GM19328 (cell line): ENCODE results near the gene AVPI1.
"Not testable (repeated sequence)": the region's sequence is repeated elsewhere in the genome, so short reads cannot be mapped to it uniquely, and the experiment has no call there.

Experiments used
- ATAC-seq: cut with Tn5 transposase; IDR thresholded peaks from one replicate; pipeline ENCODE4 v1.9.1; 2021; ENCODE audit warnings: mild to moderate bottlenecking, moderate library complexity; ENCODE audit not compliant: unreplicated experiment

Gene AVPI1

DNA sequence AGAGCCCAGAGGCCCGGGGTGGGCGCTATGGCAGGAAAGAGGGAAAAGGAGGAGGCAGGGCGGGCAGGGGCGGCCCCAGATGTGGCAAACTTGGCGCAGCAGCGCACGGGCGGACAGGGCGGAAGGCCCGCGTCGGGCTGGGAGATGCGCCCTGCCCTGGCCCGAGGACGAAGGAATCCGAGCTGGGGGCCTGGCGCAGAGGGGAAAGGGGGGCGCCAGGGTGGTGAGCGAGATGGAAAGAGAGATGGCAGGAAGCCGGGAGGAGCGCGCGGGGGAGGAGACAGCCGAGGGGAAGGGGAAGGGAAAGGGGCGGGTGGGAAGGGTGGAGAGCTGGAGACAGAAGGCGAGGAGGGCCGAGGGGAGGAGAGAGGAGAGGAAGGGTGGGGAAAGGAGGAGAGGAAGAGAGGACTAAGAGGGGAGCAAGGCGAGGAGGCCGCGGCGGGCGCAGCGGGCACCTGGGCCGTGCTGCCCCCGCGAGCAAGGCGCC, 26.3 kb upstream of the AVPI1 start, which contains the start of gene MARVELD1:
Gene MARVELD1, plus strand, starts transcription at position 392 of the 487 bp plus-strand sequence. CDS start 147 bp downstream, outside the sequence.
- peak; percentile 28 for ATAC-seq

DNA sequence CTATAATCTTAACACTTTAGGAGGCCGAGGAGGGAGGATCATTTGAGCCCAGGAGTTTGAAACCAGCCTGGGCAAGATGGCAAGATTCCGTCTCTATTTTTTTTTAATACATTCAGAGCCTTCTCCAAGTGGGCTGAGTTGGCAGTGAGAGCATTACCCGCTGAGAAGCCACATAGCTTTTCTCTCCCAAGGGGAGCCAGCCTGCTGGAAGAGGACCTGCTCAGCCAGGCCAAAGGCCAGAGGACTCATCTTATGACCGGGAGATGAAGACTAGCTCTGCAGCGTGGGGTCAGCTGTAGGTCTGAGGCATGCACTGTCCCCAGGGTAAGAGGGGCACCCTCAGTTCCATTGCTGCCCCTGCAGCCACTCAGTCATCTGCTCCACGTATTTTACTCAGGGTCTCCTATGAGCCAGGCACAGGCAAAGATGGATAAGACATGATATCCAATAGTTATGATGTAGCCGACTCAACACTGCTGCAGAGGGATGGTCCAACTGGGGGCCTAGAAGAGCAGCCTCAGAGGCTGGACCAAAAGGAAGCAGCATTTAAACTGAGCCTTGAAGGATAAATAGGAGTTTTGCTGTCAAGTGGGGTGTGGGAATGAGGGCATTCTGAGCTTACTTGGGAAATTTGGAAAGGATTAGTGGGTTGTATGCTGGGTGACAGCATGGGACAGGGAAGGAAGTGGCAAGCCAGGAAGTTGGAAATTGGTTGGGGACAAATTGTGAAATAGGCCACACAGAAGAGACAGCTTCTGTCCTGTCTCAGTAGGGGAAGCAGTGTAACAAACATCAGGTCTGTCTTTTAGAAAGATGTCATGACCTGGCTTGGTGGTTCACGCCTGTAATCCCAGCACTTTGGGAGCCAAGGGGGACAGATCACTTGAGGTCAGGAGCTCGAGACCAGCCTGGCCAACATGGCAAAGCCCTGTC, 24.9 kb upstream of the AVPI1 start:
- ATAC-seq = no peak

DNA sequence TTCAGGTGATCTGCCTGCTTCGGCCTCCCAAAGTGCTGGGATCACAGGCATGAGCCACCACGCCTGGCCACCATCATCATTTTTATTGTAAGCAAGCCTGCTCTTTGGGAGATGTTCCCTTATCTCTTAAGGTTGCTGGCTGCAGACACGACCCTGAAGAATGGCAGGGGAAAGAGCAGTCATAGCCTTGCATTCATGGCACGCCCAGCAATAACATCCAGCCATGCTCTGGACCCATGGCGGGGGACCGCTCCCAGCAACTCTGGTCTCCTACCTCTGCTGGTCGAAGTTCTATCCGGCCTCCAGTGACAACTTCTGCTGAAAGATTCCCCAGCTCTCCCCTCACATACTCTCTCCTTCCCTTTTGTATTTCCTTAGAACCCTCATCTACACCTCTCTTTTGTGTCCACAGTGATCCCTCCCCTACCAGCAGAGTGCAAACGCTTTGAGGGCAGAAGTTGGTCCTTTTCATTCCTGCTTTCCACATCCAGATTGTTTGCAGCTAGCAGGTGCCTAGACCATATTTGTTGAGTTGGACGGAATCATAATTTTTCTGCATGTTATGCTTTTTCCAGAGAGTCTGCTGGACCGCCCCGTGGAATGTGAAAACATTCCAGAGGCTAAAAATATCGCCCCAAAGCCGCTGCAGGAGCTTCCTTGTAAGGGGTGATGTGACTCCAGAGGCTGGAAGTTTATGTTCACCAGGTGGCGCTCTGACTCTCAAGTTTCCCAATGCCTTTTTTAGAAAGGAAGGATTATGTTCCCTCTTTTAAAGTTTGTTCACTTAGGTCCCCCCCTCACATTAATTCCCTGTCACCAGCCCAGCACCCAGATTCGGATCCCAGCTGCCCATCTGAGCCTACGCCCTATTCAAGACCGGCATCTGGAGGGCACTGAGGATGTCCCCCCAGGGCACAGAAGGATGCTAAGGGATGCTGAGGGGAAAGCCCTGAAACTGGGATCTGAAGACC, 22.2 kb upstream of the AVPI1 start:
- no peak for ATAC-seq

DNA sequence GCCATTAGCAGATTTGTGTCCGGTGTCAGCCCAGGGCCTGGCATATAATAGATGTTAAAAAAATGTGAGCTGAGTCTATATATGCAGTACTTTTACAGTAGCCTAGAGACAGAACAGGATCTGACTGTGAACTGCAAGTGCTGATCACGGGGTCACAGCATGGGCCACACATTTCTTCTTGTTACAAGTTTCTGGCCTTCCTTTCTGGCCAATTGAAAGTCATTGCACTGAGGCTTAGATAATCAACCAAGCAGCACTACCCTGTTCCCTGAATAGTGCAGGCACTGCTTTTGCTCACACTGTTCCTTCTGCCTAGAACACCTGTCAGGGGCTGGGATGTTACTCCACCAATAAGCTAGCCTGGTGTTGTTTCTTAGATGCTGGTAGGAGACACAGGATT, 21.1 kb upstream of the AVPI1 start:
- ATAC-seq = no peak

DNA sequence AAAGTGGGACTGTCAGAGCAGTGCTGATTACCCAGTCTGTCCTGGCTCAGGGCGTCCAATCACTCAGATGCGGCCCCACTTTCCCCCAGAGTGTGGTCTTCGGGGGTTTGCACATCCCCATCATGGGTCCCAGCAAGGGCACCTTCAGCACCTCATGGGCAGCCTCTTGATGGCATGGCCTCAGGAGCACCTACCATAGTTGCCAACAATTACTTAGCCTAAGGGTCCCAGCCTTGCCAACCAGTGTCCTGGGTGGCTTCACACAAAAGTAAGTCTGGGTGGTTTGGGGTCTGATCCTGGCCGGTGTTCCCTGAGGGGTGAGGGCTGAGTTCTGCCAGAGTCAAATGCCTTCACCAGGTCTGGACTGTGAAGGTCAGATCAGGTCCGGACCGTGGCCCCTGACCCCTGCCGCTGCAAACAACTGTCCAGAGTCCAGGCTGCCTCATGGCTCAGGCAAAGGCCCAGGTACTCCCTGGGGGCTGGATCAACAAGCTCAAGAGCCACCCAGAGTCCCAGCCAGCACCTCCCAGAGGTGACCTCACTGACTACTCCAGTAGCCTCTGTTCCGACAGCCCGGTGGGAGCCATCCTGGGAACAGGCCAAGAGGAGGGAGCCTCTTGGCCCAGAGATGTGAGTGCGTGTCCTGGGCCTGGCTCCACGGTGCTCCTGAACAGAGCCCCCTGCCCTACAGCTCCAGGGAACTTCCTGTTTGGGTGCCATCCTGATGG, 20.3 kb upstream of the AVPI1 start:
- no peak for ATAC-seq

DNA sequence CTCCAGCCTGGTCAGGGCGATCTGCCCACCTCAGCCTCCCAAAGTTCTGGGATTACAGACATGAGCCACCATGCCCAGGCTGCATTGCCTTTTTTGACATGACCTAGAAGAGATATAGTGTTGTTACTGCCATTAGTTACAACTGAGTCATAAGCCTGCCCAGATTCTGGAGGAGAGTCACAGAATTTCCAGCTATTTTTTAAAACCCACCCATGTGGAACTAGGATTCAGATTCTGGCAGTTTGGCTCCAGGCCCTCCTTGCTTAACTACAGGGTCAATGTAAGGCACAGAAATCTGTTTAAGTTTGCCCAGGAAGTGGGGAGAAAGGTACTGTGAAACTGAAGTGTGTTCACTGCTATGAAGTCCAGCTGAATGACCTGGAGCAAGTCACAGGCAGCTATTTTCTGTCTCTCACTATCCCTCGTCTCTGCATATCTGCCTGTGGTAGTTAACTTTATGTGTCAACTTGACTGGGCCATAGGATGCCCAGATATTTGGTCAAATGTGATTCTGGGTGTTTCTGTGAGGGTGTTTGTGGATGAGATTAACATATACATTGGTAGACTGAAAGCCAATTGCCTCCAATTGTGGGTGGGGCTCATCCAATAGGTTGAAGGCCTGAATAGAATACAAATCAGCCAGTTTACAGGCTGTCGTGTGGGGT, 18.1 kb upstream of the AVPI1 start:
- ATAC-seq = no peak

DNA sequence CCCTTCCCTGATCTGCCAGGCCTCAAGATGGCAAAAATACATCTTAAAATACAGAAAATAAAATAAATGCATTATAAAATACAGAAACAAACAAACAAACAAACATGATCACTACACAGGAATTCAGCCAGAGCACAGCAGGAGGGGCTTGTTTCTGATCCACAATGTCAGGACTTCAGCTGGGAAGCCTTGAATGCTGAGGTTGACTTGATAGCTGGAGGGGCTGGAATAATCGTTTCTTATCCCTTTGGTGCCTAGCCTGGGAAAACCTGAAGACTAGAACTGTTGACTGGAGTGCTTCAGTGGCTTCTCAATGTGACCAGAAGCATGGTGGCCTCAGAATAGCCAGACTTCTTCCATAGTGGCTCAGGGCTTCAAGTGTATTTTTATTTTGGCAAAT, 17.3 kb upstream of the AVPI1 start:
- ATAC-seq = no peak

DNA sequence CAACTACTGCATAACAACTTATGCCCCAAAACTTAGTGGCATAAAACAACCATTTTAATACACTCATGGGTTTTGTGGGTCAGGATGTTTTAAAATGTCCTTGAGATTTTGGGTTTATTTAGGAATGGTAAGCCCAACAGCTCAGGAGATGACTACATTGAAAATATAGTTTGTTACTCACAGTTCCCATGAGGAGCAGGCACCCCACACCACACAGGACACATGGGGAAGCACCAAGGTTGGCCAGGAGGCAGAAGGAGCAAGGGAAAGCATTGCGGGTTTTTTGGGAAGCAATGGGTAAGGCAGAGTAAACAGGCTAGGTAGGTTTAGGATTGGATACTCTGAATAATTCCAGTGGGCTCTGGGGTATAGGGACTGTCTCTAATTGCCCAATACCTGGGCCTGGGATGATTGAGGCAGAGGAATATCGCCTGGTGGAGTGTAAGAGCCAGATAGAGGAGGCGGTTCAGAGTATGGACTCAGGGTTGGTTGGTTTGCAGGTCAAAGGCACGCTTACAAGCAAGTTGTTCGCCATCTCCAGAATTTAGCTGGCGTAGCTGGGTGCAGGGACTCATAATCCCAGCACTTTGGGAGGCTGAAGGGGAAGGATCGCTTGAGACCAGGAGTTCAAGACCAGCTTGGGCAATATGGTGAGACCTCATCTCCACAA, 16.5 kb upstream of the AVPI1 start:
- no peak for ATAC-seq

DNA sequence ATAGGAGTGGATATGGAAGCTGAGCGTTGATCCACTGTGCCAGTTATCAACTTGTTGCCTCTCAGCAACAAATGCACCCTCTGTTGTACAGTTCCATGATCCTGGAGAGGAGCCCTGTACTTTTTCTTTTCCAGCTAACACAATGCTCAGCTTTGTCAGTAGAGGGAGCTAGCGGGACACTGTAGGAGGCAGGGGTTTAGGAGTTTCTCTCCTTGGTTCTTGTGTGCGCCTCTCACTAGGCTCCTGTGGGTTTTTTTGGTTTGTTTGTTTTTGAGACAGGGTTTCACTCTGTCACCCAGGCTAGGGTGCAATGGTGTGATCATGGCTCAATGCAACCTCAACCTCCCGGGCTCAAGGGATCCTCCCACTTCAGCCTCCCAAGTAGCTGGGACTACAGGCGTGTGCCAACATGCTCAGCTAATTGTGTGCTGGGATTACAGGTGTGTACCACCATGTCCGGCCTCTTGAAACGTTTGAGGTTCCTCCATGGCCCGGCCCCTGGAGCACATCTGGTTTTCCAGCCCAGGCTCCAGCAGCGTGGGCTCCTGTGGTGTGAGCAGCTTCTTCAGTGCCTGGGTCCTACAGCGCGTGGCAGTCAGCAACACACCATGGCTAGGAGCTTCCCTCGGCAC, 14.5 kb upstream of the AVPI1 start:
- ATAC-seq = no peak

DNA sequence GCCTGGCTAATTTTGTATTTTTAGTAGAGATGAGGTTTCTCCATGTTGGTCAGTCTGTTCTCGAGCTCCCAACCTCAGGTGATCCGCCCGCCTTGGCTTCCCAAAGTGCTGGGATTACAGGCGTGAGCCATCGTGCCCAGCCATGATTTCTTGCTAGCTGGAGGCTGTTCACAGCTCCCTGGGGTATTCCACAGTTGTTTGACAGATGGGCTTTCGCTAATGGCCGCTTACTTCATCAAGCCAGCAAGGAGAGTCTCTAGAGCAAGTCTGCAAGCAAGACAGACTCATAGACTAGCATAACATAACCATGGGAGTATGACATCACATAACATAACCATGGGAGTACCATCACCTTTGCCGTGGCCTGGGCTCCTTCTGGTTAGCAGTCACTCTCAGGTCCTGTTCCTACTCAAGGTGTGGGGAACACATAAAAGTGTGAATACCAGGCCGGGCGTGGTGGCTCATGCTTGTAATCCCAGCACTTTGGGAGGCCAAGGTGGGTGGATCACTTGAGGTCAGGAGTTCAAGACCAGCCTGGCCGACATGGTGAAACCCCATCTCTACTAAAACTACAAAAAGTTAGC, 11.1 kb upstream of the AVPI1 start:
- ATAC-seq = not testable (repeated sequence)

DNA sequence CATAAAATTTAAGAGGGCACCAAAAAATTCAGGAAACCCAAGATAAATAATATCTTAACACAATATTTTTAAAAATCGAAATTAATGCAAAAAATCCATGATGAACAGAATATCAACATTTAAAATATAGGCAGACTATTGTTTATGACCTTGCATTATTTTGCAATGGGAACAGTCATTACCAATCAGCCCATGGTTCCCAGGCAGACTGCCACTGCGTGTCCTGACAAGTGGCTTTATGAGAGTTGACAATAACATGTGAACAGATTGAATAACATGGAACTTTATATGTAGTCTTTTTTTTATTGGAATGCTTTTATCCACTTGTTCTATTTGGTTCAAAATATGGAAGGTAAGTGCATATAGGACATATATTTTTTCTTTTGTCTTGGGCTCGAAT, 3.1 kb upstream of the AVPI1 start:
- ATAC-seq = no peak

DNA sequence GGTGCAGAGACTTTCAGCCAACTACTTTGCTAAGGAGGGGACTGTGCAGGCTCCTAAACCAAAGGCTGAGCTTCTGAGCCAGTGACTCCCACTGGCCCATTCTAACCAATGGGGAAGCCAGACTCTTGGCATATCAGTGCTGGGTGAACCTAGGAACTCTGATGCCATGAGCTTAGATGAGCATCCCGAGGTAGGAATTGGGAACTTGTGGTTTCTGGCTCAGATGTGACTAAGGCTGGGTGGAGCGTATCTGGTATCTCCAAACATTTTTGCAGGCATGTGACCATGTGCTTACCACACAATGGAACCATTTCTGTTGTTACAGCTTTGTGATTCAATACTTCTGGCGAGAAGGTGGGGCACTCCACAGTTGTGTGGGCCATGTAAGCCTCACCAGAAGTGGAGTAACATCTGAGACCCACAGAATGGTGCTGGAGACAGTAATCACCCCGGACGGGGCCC, 2.5 kb upstream of the AVPI1 start:
- no peak for ATAC-seq

DNA sequence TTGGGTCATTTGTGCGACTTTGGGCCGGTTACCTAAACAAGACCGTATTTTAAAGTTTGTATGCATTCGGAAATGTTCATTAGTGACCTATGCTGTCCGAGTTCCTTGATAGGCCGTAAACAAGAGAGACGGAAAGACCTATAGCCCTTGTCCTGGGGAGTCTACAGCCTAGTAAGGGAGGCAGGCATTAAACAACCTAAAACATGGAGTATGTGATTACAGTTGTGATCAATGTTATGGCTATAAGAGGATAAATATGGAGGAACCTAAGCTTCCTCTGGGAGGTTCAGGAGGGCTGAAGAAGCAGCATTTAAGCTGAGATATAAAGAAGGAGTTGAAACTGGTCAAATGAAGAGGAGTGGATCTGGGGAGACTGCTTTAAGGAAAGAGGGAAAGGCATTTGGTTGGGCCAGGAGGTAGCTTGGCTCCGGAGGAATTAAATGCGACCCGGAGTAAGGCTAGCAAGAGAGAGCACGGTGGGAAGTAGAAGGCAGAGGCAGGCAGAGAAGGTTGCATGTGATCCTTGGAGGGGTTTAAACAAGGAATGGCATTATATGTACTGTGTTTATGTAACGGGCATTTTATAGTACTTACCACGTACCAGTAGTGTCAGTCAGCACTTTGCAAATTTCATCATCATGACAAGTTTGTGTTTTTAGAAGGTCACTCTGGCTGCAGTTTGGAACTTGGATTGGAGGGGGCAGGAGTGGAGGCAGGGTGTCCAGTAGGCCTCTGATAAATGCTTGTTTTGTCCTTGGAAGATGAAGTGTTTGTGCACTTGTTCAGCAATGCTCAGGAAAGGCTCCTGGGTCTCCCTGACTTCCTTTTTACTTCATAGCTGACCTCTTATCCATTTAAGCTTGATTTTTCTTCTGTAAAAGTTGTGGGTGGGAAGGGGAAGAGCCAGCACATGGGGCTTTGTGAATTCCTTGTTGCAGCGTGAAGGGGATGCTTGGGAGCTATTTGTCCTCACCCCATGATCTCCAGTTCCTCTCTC, 1.0 kb upstream of the AVPI1 start:
- no peak for ATAC-seq

DNA sequence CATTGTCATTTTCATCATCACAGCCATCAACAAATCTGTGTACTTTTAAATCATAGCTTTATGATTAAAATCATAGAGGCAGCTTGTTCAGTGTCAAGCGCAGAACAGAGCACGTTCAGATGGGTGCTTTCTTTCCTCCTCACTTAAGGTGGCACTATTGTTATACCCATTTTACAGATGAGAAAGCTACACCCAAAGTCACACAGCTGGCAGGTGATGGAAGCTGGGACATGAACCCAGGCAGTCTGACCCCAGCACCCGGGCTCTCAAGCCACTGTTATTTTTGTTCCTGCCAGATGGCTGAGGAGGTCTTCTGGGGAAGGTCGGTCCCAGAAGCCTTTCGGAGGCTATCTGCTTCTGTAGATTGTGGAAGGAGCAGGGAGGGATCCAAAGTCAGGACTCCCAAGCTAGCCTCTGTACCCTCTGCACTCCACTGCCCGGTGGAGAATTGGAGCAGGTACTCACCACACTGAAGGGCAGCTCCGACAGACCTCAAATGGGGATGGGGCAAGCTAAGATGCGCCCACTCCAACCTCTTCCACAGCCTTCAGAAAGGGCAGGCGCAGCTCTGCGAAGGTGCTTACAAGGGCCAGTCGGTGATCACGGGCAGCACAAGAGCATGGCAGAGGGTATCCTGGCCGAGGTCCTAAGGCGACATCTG, 610 bp downstream of the AVPI1 start:
- ATAC-seq = no peak

DNA sequence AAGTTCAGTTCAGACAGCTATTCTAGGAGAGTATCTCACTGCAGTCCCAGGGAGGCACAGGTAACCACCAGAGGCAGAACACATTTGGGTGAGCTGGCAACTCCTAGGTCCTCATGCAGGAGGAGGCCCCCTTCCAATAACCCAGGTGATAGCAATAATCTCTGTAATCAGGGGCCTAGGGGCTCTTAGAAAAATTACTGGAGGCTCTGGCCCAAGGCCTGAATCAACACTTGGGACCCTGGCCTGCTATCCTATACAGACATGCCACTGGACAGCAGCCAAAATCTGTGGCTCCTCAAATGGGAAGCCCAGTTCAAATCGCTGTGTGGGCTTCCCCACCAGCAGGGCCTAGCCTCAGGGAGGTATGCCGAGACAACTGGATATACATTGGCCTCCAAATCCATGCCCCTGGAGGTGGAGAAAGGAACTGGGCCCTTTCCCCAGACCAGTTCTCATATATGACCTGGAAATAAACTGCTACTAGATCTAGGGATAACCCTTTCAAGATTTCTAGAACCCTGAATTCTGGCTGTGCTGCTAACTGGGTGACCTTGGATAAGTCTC, 1.6 kb downstream of the AVPI1 start:
- ATAC-seq = no peak

DNA sequence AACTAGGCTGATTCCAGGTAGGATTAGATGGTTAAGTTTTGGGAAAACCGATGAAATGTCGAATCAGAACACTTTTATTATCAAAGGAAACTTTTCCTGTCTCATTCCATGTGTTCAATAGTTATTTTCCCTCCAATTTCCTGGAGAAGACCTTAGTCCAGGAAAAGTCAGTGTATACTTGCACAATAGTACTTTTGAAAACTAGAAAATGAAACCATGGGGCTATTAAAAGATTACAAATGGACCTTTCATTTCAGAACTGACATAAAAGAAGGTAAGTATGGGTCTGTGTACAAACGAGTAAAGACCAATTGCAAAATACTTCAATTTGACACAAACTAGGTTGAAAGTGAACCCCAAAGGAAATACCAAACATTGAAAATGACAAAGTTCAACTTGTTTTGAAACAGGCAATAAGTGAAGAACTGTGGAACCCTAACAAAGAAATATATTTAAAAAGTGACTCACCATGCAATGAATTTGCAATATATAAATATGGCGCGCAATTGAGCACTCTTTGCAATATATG, 2.1 kb downstream of the AVPI1 start:
- ATAC-seq = no peak
